Glutamatergic neuron (in vitro differentiated cells): ENCODE data around the gene LCE1B. TPM values are rescaled to one million over a fixed set of nuclear protein-coding genes. Genes with fewer than 3 reads are reported as not detected.

ENCODE experiments used
- DNase-seq: peaks from one replicate; pipeline ENCODE4 v3.0.0; 2022
- H3K27ac Mint-ChIP-seq: one replicate; pipeline ENCODE4 v1.8.0; 2020; ENCODE audit warnings: mild to moderate bottlenecking, mixed read lengths, inconsistent platforms; ENCODE audit not compliant: unreplicated experiment
- H3K27me3 Mint-ChIP-seq: one replicate; pipeline ENCODE4 v1.8.0; 2020; ENCODE audit warnings: mild to moderate bottlenecking, moderate library complexity, mixed read lengths, inconsistent platforms; ENCODE audit not compliant: unreplicated experiment
- H3K36me3 Mint-ChIP-seq: one replicate; pipeline ENCODE4 v1.8.0; 2020; ENCODE audit warnings: mild to moderate bottlenecking, mixed read lengths, inconsistent platforms; ENCODE audit not compliant: unreplicated experiment
- H3K4me1 Mint-ChIP-seq: one replicate; pipeline ENCODE4 v1.8.0; 2020; ENCODE audit warnings: mild to moderate bottlenecking, low read depth, mixed read lengths, inconsistent platforms; ENCODE audit not compliant: unreplicated experiment
- H3K4me3 Mint-ChIP-seq: one replicate; pipeline ENCODE4 v1.8.0; 2020; ENCODE audit warnings: mild to moderate bottlenecking, mixed read lengths, inconsistent platforms; ENCODE audit not compliant: unreplicated experiment
- H3K9me3 Mint-ChIP-seq: one replicate; pipeline ENCODE4 v1.8.0; 2020; ENCODE audit warnings: mild to moderate bottlenecking, moderate library complexity, mixed read lengths, inconsistent platforms; ENCODE audit not compliant: unreplicated experiment
- total RNA-seq: library from RNA; stranded (reverse); fragmentation: NEBNext Ultra II Directional; extraction: Animal tissue kit (Norgen Biotek cat#: 25700); gene quantifications from one replicate; pipeline ENCODE4 v1.2.1, GENCODE V29; 2021; ENCODE audit not compliant: unreplicated experiment
- TF ChIP-seq, protein P1 (sequence below): fragments of 200-600 bp; sonication (generic); IDR thresholded peaks from one replicate; pipeline ENCODE4 v1.5.0; 2021; ENCODE audit not compliant: partially characterized antibody, unreplicated experiment

The LCE1B gene
- total RNA-seq, 1 donor from 2014 or later, result not detected

DNA sequence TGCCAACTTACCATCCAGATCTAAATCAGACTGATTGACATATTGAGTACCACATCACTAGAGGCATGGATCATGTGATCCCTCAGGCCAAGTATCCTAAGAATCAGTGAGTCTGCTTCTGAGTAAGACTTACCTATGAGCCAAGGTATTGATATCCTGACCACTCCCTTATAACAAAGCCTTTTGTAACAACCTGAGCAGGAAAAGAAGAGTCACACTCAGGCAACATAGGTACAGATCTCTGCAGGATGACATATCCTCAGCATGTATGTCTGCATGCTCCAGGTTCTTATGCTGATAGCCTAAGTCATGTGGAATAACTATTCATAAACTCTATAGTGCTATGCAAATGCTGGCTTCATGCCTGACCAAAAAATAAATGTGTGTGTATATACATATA is 13.2 kb downstream of the LCE1B start:
- Mint-ChIP-seq H3K4me1 (no peaks in the 10 kb centered on the region), H3K9me3 (peaks cover 2% of the 10 kb centered on the region), H3K27me3 (no peaks in the 10 kb centered on the region), H3K36me3 (no peaks in the 10 kb centered on the region), H3K27ac (no peak overlapping the region), H3K4me3 (no peak overlapping the region)
- DNase-seq, result no peak
- TF ChIP-seq, protein P1, sequence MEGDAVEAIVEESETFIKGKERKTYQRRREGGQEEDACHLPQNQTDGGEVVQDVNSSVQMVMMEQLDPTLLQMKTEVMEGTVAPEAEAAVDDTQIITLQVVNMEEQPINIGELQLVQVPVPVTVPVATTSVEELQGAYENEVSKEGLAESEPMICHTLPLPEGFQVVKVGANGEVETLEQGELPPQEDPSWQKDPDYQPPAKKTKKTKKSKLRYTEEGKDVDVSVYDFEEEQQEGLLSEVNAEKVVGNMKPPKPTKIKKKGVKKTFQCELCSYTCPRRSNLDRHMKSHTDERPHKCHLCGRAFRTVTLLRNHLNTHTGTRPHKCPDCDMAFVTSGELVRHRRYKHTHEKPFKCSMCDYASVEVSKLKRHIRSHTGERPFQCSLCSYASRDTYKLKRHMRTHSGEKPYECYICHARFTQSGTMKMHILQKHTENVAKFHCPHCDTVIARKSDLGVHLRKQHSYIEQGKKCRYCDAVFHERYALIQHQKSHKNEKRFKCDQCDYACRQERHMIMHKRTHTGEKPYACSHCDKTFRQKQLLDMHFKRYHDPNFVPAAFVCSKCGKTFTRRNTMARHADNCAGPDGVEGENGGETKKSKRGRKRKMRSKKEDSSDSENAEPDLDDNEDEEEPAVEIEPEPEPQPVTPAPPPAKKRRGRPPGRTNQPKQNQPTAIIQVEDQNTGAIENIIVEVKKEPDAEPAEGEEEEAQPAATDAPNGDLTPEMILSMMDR, result no peak

DNA sequence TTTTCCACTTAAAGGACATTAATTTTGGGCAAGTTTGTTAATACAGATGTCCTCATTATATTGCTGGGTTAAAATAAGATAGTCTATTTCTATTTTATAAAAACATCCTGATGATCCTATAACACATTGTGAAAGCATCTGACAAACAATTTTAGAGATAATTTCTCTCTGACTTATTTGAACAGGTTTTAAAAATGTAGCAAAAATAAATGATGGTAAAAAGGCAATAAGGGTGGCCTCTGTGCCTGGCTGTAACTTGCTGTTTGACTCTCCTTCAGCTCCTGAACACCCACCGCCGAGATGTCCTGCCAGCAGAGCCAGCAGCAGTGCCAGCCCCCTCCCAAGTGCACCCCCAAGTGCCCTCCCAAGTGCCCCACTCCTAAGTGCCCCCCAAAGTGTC is 15.4 kb downstream of the LCE1B start, which contains the start of gene LCE1A:
TSS of gene LCE1A (plus strand) at position 301 of the 400 bp plus-strand sequence. CDS start at position 301, 0 bp downstream.
- no peak for DNase-seq
- H3K9me3 Mint-ChIP-seq, result peaks cover 7% of the 10 kb centered on the region
- H3K36me3 Mint-ChIP-seq, result no peaks in the 10 kb centered on the region
- no peaks in the 10 kb centered on the region for H3K4me1 Mint-ChIP-seq
- no peak within 1 kb of the TSS for H3K4me3 Mint-ChIP-seq
- H3K27ac Mint-ChIP-seq, result no peak within 1 kb of the TSS
- TF ChIP-seq, protein P1, result no peak
- H3K27me3 Mint-ChIP-seq, result peaks cover 4% of the 10 kb centered on the region

DNA sequence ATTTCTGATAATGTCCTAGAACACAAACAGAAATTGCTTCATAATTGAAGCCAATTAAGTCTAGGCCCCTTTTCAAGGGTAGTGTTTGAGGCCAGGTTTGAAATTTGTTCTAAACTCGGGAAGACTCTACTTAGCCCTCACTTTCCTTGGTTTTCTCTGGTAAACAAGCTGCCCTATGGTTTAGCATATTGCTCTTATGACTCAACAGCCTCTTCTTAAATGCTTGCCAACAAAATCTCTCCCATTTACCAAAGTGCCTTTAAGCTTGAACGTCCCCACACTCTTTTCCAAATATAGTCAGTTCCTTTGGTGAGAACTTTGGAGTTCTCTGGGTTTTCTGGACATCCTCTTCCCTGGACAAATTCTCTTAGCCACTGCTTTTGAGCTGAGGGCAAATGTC is 25.1 kb downstream of the LCE1B start:
- TF ChIP-seq, protein P1, result no peak
- Mint-ChIP-seq H3K9me3 (peaks cover 4% of the 10 kb centered on the region), H3K36me3 (no peaks in the 10 kb centered on the region), H3K27me3 (no peaks in the 10 kb centered on the region), H3K4me3 (no peak overlapping the region), H3K4me1 (no peaks in the 10 kb centered on the region), H3K27ac (no peak overlapping the region)
- DNase-seq, result no peak

DNA sequence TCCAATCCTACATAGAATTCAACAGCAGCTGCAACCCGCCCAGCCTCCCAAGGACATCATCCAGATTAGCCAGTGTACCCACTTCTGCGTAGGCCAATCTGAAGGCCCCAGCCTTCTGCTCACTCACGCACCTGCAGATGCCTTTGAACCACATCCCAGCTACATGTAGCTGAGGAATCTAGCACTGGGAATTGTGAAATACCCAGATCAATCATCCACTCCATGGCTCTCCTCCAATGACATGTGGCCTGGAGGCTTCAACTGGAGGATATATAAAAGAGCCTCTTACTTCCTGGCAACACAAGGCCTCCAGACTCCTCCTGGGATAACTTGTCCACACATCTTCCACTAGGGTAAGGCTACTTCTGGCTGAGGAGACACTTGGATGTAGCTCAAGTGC is 30.8 kb downstream of the LCE1B start, which contains the start of gene LCE6A:
TSS of gene LCE6A (plus strand) at position 301 of the 400 bp plus-strand sequence. CDS start 665 bp downstream, outside the sequence.
- peaks cover 2% of the 10 kb centered on the region for H3K9me3 Mint-ChIP-seq
- H3K27ac Mint-ChIP-seq, result no peak within 1 kb of the TSS
- TF ChIP-seq, protein P1, result no peak
- DNase-seq, result no peak
- H3K4me1 Mint-ChIP-seq, result no peaks in the 10 kb centered on the region
- no peaks in the 10 kb centered on the region for H3K36me3 Mint-ChIP-seq
- peaks cover 1% of the 10 kb centered on the region for H3K27me3 Mint-ChIP-seq
- no peak within 1 kb of the TSS for H3K4me3 Mint-ChIP-seq

DNA sequence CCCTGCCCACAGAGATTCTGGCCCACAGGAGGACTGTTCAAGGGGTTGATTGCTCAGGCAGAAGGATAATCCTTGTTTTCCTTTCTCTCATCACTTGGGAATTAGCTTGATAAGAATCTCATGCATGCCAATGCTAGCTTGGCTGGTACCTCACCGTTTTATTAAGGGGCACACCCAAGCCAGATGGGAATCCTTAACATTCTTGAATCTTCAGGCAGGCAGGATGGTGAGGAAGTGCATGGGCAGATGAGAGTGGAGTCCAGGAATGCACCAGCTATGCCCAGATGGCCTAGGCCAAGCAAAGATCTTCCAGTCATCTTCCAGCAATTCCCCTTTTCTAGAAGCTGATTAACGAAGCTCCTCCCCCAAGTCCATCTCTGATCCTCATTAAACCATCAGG is 43.9 kb downstream of the LCE1B start:
- no peaks in the 10 kb centered on the region for H3K36me3 Mint-ChIP-seq
- no peaks in the 10 kb centered on the region for H3K4me1 Mint-ChIP-seq
- H3K9me3 Mint-ChIP-seq, result no peaks in the 10 kb centered on the region
- H3K27ac Mint-ChIP-seq, result no peak overlapping the region
- TF ChIP-seq, protein P1, result no peak
- H3K27me3 Mint-ChIP-seq, result peaks cover 3% of the 10 kb centered on the region
- no peak for DNase-seq
- no peak overlapping the region for H3K4me3 Mint-ChIP-seq
